K562 (cell line): ENCODE measurements around the gene PIRT. TPM values are rescaled to one million over a fixed set of nuclear protein-coding genes. Genes with fewer than 3 reads are reported as not detected.

Source experiments
- ATAC-seq: fragments of 200-7000 bp; cut with Tn5 transposase; 3 replicates; pipeline ENCODE4 v1.9.1; 2020; ENCODE audit warnings: moderate library complexity
- BruUV-seq: library from RNA; stranded (reverse); fragments of 400-500 nt; replicated peaks from 2 replicates; lab custom pipeline; 2021; lab: Mats Ljungman, UMichigan
- CTCF ChIA-PET: fragments of 300-600 bp; formaldehyde crosslinking; extraction: SDS; loops from one replicate; lab custom pipeline; 2021; ENCODE audit warnings: low intra/inter-chr PET ratio; lab: Yijun Ruan, JAX
- POLR2A ChIA-PET: fragments of 300-600, 350-650 bp; sonication (Branson Sonifier 250); formaldehyde crosslinking; extraction: SDS; loops from one replicate; lab custom pipeline; 2021; ENCODE audit warnings: antibody characterized with exemption, inconsistent platforms; lab: Yijun Ruan, JAX
- DNase-seq, 4 experiments: peaks; one replicate each; pipeline versions ENCODE4 v3.0.0 to v3.0.0-alpha.2; 2011 to 2018; ENCODE audit warnings: low spot score in 3 of 4, mixed read lengths in 3 of 4; ENCODE audit errors: extremely low read depth in 1 of 4
- FAIRE-seq: peaks from 2 replicates; lab custom pipeline; 2011; peaks lifted over from hg19 to GRCh38; lab: Jason Lieb, UNC
- H2AFZ ChIP-seq: 2 replicates; pipeline ENCODE4 v1.6.0; 2011; ENCODE audit warnings: low read depth, low read length, control low read depth, inconsistent platforms
- H3K27ac ChIP-seq: fragments of 200-600 bp; 3 replicates; pipeline ENCODE4 v1.8.0; 2011; ENCODE audit warnings: low read depth, mild to moderate bottlenecking, control low read depth, inconsistent platforms, low read length, moderate library complexity, mixed read lengths; ENCODE audit errors: extremely low read depth
- H3K27me3 ChIP-seq, 2 experiments: fragments of 300-600 bp in 1 of 2; 2 replicates in 1 of 2; 3 replicates in 1 of 2; pipeline versions ENCODE4 v1.6.0 to v1.8.0; 2011; ENCODE audit warnings: inconsistent platforms in 2 of 2, low read length in 2 of 2, mild to moderate bottlenecking in 1 of 2, mixed read lengths in 1 of 2, moderate library complexity in 1 of 2; ENCODE audit not compliant: control insufficient read depth in 2 of 2, insufficient read depth in 2 of 2
- H3K36me3 ChIP-seq: fragments of 300-600 bp; 3 replicates; pipeline ENCODE4 v1.8.0; 2011; ENCODE audit warnings: mild to moderate bottlenecking, low read length, inconsistent platforms; ENCODE audit not compliant: control insufficient read depth, insufficient read depth
- H3K4me1 ChIP-seq, 2 experiments: fragments of 200-600 bp in 1 of 2; replicated peaks in 1 of 2; 2 replicates in 1 of 2; 3 replicates in 1 of 2; pipeline versions ENCODE4 v1.5.1 to v1.8.0; 2011; ENCODE audit warnings: inconsistent platforms in 2 of 2, low read length in 2 of 2, mild to moderate bottlenecking in 1 of 2, mixed read lengths in 1 of 2, moderate library complexity in 1 of 2; ENCODE audit not compliant: control insufficient read depth in 2 of 2, insufficient read depth in 2 of 2
- H3K4me2 ChIP-seq: 2 replicates; pipeline ENCODE4 v1.6.1; 2011; ENCODE audit warnings: low read length, control low read depth, inconsistent platforms, mixed read lengths; ENCODE audit not compliant: insufficient read depth
- H3K4me3 ChIP-seq: fragments of 200-600 bp; sonication (generic), shearing (Covaris generic); 2 replicates; pipeline ENCODE4 v1.5.1; 2016; ENCODE audit warnings: control low read depth, inconsistent platforms
- H3K79me2 ChIP-seq: fragments of 200-600 bp; 3 replicates; pipeline ENCODE4 v1.8.0; 2011; ENCODE audit warnings: low read length, inconsistent platforms; ENCODE audit not compliant: control insufficient read depth, insufficient read depth
- H3K9ac ChIP-seq, 2 experiments: 2 replicates each; pipeline versions ENCODE4 v1.6.0 to v1.6.1; 2011; ENCODE audit warnings: low read depth in 2 of 2, low read length in 2 of 2, control low read depth in 1 of 2, inconsistent platforms in 1 of 2, mild to moderate bottlenecking in 1 of 2, mixed read lengths in 1 of 2; ENCODE audit not compliant: insufficient read depth in 1 of 2
- H3K9me1 ChIP-seq: one replicate; pipeline ENCODE4 v1.6.0; 2011; ENCODE audit warnings: inconsistent platforms, mild to moderate bottlenecking, low read length, moderate library complexity; ENCODE audit not compliant: control insufficient read depth, insufficient read depth
- H3K9me3 ChIP-seq: replicated peaks from 2 replicates; pipeline ENCODE4 v1.5.1; 2011; ENCODE audit warnings: low read depth, low read length, inconsistent platforms; ENCODE audit not compliant: control insufficient read depth, insufficient read depth
- H4K20me1 ChIP-seq: replicated peaks from 2 replicates; pipeline ENCODE4 v1.6.1; 2011; ENCODE audit warnings: low read length, inconsistent platforms, mixed read lengths; ENCODE audit not compliant: control insufficient read depth, insufficient read depth
- MCM3 ChIP-seq: fragments of 450-650 bp; IDR thresholded peaks from 2 replicates; pipeline ENCODE4 v1.6.1; 2016
- NCOA2 ChIP-seq, 2 experiments: fragments of 450-650 bp; IDR thresholded peaks; 2 replicates each; pipeline ENCODE4 v1.6.1; 2018; ENCODE audit warnings: mild to moderate bottlenecking in 2 of 2, moderate library complexity in 1 of 2; ENCODE audit not compliant: partially characterized antibody in 2 of 2
- POLR3G ChIP-seq: IDR thresholded peaks from 2 replicates; pipeline ENCODE4 v1.6.1; 2011; ENCODE audit not compliant: insufficient read length, insufficient replicate concordance; ENCODE audit errors: extremely low read depth
- PYGO2 ChIP-seq: fragments of 450-650 bp; IDR thresholded peaks from 2 replicates; pipeline ENCODE4 v1.6.1; 2016; ENCODE audit warnings: mild to moderate bottlenecking, missing genetic modification characterization, moderate library complexity, missing compliant biosample characterization
- ZNF431 ChIP-seq: sonication (generic); formaldehyde crosslinking; IDR thresholded peaks from 2 replicates; pipeline ENCODE4 v1.8.0; 2022; ENCODE audit warnings: mild to moderate bottlenecking, missing genetic modification reagents
- ZNF512 ChIP-seq: IDR thresholded peaks from 2 replicates; pipeline ENCODE4 v1.6.1; 2016; ENCODE audit warnings: missing genetic modification characterization, missing compliant biosample characterization
- ZNF518B ChIP-seq: fragments of 250-450 bp; sonication (Bioruptor Pico); IDR thresholded peaks from 2 replicates; pipeline ENCODE4 v1.5.0; 2021; ENCODE audit warnings: mild to moderate bottlenecking, moderate library complexity
- WGBS: fragments of 100-300 bp; shearing (Covaris generic); methylation state at CpG from one replicate; pipeline ENCODE4 v1.1.6; 2016; ENCODE audit warnings: low coverage, mixed read lengths; ENCODE audit not compliant: insufficient coverage; ENCODE audit errors: missing lambda C conversion rate; 5-methylcytosine and 5-hydroxymethylcytosine counted together
- in situ Hi-C: fragments of 300-500 bp; cut with MboI; formaldehyde crosslinking; loops from 4 replicates; pipeline ENCODE4 v1.15.0; 2018; ENCODE audit warnings: inconsistent platforms, mixed read lengths
- intact Hi-C: fragments of 100-400 bp; cut with micrococcal nuclease; formaldehyde crosslinking; loops from 2 replicates; pipeline ENCODE4 v1.14.2; 2022
- polyA plus RNA-seq, 8 experiments: library from polyadenylated mRNA; depleted of rRNA in 4 of 8; stranded (reverse) in 5 of 8; unstranded in 3 of 8; fragments of >200 nt; fragmentation: Nextera tagmentation in 2 of 8; fragmentation: Illumina TruSeq in 1 of 8; extraction: Ambion mirVana in 2 of 8; extraction: Trizol in 1 of 8; gene quantifications; 2 replicates each; pipeline versions ENCODE4 v1.2.1 to v1.2.3, GENCODE V29; 2011 to 2014; ENCODE audit warnings: inconsistent platforms in 1 of 8, missing spikeins in 1 of 8
- total RNA-seq, 7 experiments: library from RNA; depleted of rRNA in 6 of 7; stranded (reverse); fragments of >200 nt in 6 of 7; fragmentation: Illumina TruSeq in 2 of 7; extraction: Trizol in 2 of 7; gene quantifications; 2 replicates each; pipeline versions ENCODE4 v1.2.1 to v1.2.3, GENCODE V29; 2011 to 2021; ENCODE audit warnings: low replicate concordance in 1 of 7

Gene PIRT
- total and polyA plus RNA-seq, 9 of the 15 experiments (the other 6 are each of a cell fraction or from before 2014, with no cell fraction given): not detected

- H3K9me1 ChIP-seq: no peaks in the 10 kb centered on the region
- ChIA-PET POLR2A (no interaction called here), CTCF (no interaction called here)
- H3K9me3 ChIP-seq: no peaks in the 10 kb centered on the region
- ATAC-seq (no peak), FAIRE-seq (no peak), DNase-seq (no peak)
- no peaks in the 10 kb centered on the region for H3K36me3 ChIP-seq
- H3K4me1 ChIP-seq: no peaks in the 10 kb centered on the region; a peak in 1 of 5 replicates
- H2AFZ ChIP-seq: no peak overlapping the region
- H3K79me2 ChIP-seq: no peaks in the 10 kb centered on the region
- no peak for TF ChIP-seq PYGO2
- no peak for TF ChIP-seq POLR3G
- no peak for TF ChIP-seq ZNF512 (tag)
- TF ChIP-seq ZNF431: no peak
- no peak for TF ChIP-seq MCM3
- no peak for TF ChIP-seq ZNF518B (CRISPR knock-in tag)
- TF ChIP-seq NCOA2 (IDR thresholded peaks at IDR 0.05; ENCODE audit: partially characterized antibody in 2 of 2): no peak
- H3K4me3 ChIP-seq: no peak overlapping the region
- intact Hi-C loops (no loop called here), in situ Hi-C loops (no loop called here)
- no peak overlapping the region for H3K9ac ChIP-seq
- no peaks in the 10 kb centered on the region for H4K20me1 ChIP-seq
- peaks cover 0 to 12% of the 10 kb centered on the region in 2 experiments; a peak in 2 of 5 replicates for H3K27me3 ChIP-seq
- H3K27ac ChIP-seq: no peak overlapping the region
- H3K4me2 ChIP-seq: no peak overlapping the region
- BruUV-seq: no TSS peak
- 7% methylated on average over 3 of the region's 4 CpGs for WGBS
Measured at GRCh38 chr17:10789694-10790271, 48.1 kb downstream of the PIRT start.
